Tibial nerve (tissue), 4 donors: ENCODE results near the gene KEAP1. TPM values are rescaled to one million over a fixed set of nuclear protein-coding genes. Genes with fewer than 3 reads are reported as not detected.

Source experiments
- DNase-seq, 2 donors: peaks; one replicate each; pipeline ENCODE4 v3.0.0-alpha.2; 2019; ENCODE audit warnings: low spot score in 2 of 2
- H3K27ac ChIP-seq, 4 donors: fragments of 200-600 bp; sonication (generic) in 3 of 4; one replicate each; pipeline ENCODE4 v1.5.1; 2017 to 2019; ENCODE audit warnings: mild to moderate bottlenecking in 1 of 4
- H3K27me3 ChIP-seq, 2 donors: fragments of 200-600 bp; sonication (generic) in 1 of 2; one replicate each; pipeline versions ENCODE4 v1.5.1 to v1.6.0; 2017 to 2019
- H3K36me3 ChIP-seq, 3 donors: fragments of 200-600 bp; sonication (generic); one replicate each; pipeline ENCODE4 v1.5.1; 2018 to 2019
- H3K4me1 ChIP-seq, 4 donors: fragments of 200-600 bp; sonication (generic) in 3 of 4; one replicate each; pipeline ENCODE4 v1.5.1; 2017 to 2019
- H3K4me3 ChIP-seq, 4 donors: fragments of 200-600 bp; sonication (generic) in 3 of 4; one replicate each; pipeline ENCODE4 v1.5.1; 2017 to 2019; ENCODE audit warnings: mild to moderate bottlenecking in 1 of 4, moderate library complexity in 1 of 4
- H3K9me3 ChIP-seq, 4 donors: fragments of 200-600 bp; sonication (generic) in 3 of 4; one replicate each; pipeline ENCODE4 v1.5.1; 2017 to 2019
- EP300 ChIP-seq, 2 donors: sonication (generic); formaldehyde crosslinking; IDR thresholded peaks; one replicate each; pipeline ENCODE4 v1.6.1; 2017; ENCODE audit warnings: antibody characterized with exemption in 2 of 2, mild to moderate bottlenecking in 1 of 2
- POLR2A ChIP-seq, 2 donors: fragments of 450-650 bp; IDR thresholded peaks; one replicate each; pipeline ENCODE4 v1.6.1; 2017; ENCODE audit warnings: antibody characterized with exemption in 2 of 2, mild to moderate bottlenecking in 2 of 2, moderate library complexity in 2 of 2
- WGBS, 2 donors: methylation state at CpG; one replicate each; pipeline ENCODE4 v1.1.5; 2018; 5-methylcytosine and 5-hydroxymethylcytosine counted together
- total RNA-seq, 4 donors: library from RNA; depleted of rRNA; stranded (reverse); fragments of >200 nt; gene quantifications; one replicate each; pipeline ENCODE4 v1.1.0, GENCODE V29; 2016
- TF ChIP-seq, protein P1 (sequence below), 5 experiments: fragments of 200-600 bp in 3 of 5; fragments of 450-650 bp in 2 of 5; sonication (generic) in 3 of 5; IDR thresholded peaks; one replicate each; pipeline ENCODE4 v1.5.1; 2016 to 2019; ENCODE audit warnings: antibody characterized with exemption in 5 of 5, mild to moderate bottlenecking in 3 of 5, moderate library complexity in 2 of 5

KEAP1 gene
- total RNA-seq, 4 donors from 2014 or later, result 45.4 to 52.4 (median 50.7) TPM

DNA sequence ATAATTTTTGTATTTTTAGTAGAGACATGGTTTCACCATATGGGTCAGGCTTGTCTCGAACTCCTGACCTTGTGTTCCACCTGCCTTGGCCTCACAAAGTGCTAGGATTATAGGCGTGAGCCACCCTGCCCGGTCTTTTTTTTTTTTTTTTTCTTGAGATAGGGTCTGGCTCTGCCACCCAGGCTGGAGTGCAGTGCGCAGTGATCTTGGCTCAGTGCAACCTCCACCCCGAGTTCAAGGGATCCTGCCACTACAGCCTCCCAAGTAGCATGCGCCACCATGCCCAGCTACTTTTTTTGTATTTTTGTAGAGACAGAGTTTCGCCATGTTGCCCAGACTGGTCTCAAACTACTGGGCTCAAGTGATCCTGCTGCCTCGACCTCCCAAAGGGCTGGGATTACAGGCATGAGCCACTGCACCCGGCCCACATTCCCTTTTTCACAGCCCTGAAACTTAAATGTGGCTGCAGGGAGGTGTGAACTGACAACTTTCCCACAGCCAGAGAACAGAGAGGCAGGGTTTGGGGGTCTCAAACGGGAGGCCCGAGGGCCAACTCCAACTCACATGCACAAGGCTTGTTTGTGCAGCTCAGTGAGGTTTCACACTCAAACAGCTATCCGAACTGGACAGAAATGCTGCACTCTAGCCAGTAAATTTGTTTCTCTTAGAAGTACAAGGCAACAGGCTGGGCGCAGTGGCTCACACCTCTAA is 18.5 kb upstream of the KEAP1 start:
- no peak for DNase-seq
- peaks cover 0 to 25% (median 13%) of the 10 kb centered on the region in 4 donors for H3K4me1 ChIP-seq
- peaks cover 0 to 55% of the 10 kb centered on the region in 2 donors for H3K27me3 ChIP-seq
- no peaks in the 10 kb centered on the region for H3K36me3 ChIP-seq
- 71 to 77% methylated on average over 13 of the region's 13 CpGs for WGBS, 2 donors
- H3K9me3 ChIP-seq, result no peaks in the 10 kb centered on the region
- H3K4me3 ChIP-seq, result no peak overlapping the region
- H3K27ac ChIP-seq, result no peak overlapping the region
- TF ChIP-seq POLR2A (IDR thresholded peaks at IDR 0.05), result no peak
- TF ChIP-seq EP300 (IDR thresholded peaks at IDR 0.05), result no peak
- TF ChIP-seq, protein P1, sequence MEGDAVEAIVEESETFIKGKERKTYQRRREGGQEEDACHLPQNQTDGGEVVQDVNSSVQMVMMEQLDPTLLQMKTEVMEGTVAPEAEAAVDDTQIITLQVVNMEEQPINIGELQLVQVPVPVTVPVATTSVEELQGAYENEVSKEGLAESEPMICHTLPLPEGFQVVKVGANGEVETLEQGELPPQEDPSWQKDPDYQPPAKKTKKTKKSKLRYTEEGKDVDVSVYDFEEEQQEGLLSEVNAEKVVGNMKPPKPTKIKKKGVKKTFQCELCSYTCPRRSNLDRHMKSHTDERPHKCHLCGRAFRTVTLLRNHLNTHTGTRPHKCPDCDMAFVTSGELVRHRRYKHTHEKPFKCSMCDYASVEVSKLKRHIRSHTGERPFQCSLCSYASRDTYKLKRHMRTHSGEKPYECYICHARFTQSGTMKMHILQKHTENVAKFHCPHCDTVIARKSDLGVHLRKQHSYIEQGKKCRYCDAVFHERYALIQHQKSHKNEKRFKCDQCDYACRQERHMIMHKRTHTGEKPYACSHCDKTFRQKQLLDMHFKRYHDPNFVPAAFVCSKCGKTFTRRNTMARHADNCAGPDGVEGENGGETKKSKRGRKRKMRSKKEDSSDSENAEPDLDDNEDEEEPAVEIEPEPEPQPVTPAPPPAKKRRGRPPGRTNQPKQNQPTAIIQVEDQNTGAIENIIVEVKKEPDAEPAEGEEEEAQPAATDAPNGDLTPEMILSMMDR (IDR thresholded peaks at IDR 0.05), result no peak

DNA sequence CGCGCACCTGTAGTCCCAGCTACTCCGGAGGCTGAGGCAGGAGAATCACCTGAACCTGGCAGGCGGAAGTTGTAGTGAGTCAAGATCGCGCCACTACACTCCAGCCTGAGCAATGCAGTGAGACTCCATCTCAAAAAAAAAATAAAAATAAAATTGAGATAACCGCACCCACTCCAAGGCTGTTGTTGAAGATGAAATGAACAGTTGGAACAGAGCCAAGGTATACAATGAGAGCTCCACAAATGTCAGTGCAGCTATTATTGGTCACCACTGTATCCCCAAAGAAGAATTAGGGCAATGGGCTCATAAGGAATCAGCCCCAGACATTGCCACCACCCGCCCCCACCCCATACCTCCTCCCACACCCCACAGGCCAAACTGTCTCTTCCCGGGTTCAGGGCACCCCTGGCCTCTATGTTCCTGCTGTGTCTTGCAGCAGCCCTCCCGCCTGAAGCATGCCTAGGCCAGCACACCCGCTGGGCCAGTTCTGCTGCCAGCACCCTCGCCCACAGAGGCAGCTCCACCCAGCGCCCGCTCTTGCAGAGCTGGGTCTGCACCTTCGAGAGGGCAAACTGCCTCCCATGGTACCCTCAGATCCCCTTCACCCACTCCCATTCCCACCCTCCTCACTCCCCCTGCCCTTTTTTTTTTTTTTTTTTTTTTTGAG is 17.6 kb upstream of the KEAP1 start:
- Histone ChIP-seq H3K27me3 (peaks cover 0 to 64% of the 10 kb centered on the region in 2 donors), H3K4me3 (no peak overlapping the region), H3K36me3 (no peaks in the 10 kb centered on the region), H3K27ac (no peak overlapping the region), H3K9me3 (no peaks in the 10 kb centered on the region), H3K4me1 (peaks cover 0 to 25% (median 13%) of the 10 kb centered on the region in 4 donors)
- 84% methylated on average over 15 of the region's 15 CpGs for WGBS, 2 donors
- DNase-seq, result no peak
- TF ChIP-seq, protein P1 (IDR thresholded peaks at IDR 0.05), result no peak
- no peak for TF ChIP-seq POLR2A (IDR thresholded peaks at IDR 0.05)
- TF ChIP-seq EP300 (IDR thresholded peaks at IDR 0.05), result no peak

DNA sequence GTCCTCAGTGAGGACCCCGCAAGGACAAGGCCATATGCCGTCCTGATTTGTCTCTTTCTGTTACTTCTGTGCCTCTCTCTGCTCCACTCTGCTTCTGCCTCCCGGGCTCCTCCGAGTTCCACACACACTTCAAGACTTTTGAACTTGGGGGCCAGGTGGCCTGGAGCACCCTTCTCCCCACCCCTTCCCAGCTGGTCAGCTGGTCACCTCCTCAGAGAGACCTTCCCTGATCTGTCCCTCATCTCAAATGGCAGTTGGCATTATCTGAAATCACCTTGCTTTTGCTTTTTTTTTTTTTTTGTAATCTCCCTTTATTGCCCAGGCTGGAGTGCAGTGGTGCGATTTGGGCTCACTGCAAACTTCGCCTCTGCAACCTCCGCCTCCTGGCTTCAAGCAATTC is 16.3 kb upstream of the KEAP1 start:
- Histone ChIP-seq H3K27ac (no peak overlapping the region), H3K36me3 (no peaks in the 10 kb centered on the region), H3K4me3 (no peak overlapping the region), H3K27me3 (peaks cover 0 to 77% of the 10 kb centered on the region in 2 donors), H3K4me1 (peaks cover 0 to 28% (median 13%) of the 10 kb centered on the region in 4 donors), H3K9me3 (no peaks in the 10 kb centered on the region)
- TF ChIP-seq, protein P1 (IDR thresholded peaks at IDR 0.05), result no peak
- TF ChIP-seq POLR2A (IDR thresholded peaks at IDR 0.05), result no peak
- TF ChIP-seq EP300 (IDR thresholded peaks at IDR 0.05), result no peak
- WGBS, 2 donors, result 73% methylated on average over 7 of the region's 7 CpGs
- DNase-seq, result no peak

DNA sequence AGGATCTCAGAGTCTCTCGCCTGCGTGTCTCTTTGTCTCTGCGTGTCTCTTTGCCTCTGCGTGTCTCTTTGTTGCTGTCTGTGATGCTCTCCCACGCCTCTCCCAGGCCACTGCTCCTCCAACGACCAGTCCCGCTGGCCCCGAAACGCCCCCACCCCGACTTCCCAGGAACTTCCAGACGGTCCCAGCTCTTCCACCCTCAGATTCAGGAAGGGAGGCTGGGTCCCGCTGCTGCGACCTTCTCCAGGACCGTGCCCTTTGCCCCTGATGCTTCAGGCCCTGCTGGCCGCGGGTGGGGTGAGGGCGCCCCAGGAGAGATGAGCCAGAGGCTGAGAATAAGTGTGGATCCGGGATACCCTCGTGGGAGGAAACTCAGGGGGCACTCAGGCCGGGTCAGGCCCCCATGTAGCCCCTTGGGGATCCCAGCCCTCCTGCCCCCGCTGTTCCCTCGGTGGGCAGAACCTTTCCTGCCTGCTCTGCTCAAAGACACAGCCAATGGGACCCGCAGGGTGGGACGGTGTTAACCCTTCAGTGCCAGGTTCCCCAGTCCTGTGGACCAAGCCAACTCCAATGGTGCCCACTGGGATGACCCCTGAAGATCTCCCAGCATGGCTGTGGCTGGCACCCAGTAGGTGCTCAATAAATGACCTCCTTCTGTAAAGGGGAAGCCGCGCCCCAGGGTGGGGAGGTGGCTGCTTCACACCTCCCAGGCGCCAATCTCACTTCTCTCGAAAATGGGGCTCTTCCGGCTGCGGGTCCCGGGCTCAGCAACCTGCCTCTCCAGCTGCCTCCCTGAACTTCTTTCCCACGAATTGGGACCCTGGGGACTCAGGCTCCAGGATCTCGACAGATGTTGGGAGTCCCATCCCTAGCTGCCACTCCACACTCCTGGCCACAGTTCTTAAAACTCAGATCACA is 15.5 kb upstream of the KEAP1 start:
- Histone ChIP-seq H3K4me3 (no peak overlapping the region), H3K27ac (no peak overlapping the region), H3K9me3 (no peaks in the 10 kb centered on the region), H3K36me3 (no peaks in the 10 kb centered on the region), H3K4me1 (peaks cover 0 to 33% (median 13%) of the 10 kb centered on the region in 4 donors), H3K27me3 (peaks cover 0 to 85% of the 10 kb centered on the region in 2 donors)
- WGBS, 2 donors, result 7 to 20% methylated on average over 23 to 25 of the region's 33 CpGs
- DNase-seq, result no peak
- TF ChIP-seq EP300 (IDR thresholded peaks at IDR 0.05) (no peak), POLR2A (IDR thresholded peaks at IDR 0.05) (no peak)
- TF ChIP-seq, protein P1 (IDR thresholded peaks at IDR 0.05), result no peak
